Sigmoid colon (tissue), 4 donors: Measurements from ENCODE around the gene KCNQ4.

Source experiments
- EP300 ChIP-seq, 4 donors: sonication (generic); formaldehyde crosslinking; IDR thresholded peaks; one replicate each; pipeline ENCODE4 v1.6.1; 2017; ENCODE audit warnings: antibody characterized with exemption in 4 of 4
- POLR2A ChIP-seq, 2 donors: fragments of 450-650 bp; IDR thresholded peaks; one replicate each; pipeline ENCODE4 v1.6.1; 2016; ENCODE audit warnings: antibody characterized with exemption in 2 of 2, mild to moderate bottlenecking in 2 of 2, moderate library complexity in 2 of 2
- POLR2AphosphoS5 ChIP-seq, 4 donors: sonication (generic); formaldehyde crosslinking; IDR thresholded peaks; one replicate each; pipeline ENCODE4 v1.6.1; 2017; ENCODE audit warnings: antibody characterized with exemption in 4 of 4
- TF ChIP-seq, protein P1 (sequence below), 4 experiments: fragments of 450-650 bp in 3 of 4; fragments of 200-600 bp in 1 of 4; IDR thresholded peaks; one replicate each; pipeline ENCODE4 v1.5.1; 2016 to 2019; ENCODE audit warnings: antibody characterized with exemption in 4 of 4, mild to moderate bottlenecking in 3 of 4, moderate library complexity in 2 of 4

- TF ChIP-seq, protein P1, sequence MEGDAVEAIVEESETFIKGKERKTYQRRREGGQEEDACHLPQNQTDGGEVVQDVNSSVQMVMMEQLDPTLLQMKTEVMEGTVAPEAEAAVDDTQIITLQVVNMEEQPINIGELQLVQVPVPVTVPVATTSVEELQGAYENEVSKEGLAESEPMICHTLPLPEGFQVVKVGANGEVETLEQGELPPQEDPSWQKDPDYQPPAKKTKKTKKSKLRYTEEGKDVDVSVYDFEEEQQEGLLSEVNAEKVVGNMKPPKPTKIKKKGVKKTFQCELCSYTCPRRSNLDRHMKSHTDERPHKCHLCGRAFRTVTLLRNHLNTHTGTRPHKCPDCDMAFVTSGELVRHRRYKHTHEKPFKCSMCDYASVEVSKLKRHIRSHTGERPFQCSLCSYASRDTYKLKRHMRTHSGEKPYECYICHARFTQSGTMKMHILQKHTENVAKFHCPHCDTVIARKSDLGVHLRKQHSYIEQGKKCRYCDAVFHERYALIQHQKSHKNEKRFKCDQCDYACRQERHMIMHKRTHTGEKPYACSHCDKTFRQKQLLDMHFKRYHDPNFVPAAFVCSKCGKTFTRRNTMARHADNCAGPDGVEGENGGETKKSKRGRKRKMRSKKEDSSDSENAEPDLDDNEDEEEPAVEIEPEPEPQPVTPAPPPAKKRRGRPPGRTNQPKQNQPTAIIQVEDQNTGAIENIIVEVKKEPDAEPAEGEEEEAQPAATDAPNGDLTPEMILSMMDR (IDR thresholded peaks at IDR 0.05) = no peak
- TF ChIP-seq POLR2A (IDR thresholded peaks at IDR 0.05) (no peak), EP300 (IDR thresholded peaks at IDR 0.05) (no peak), POLR2AphosphoS5 (IDR thresholded peaks at IDR 0.05) (no peak)
These were observed 18.1 kb downstream of the KCNQ4 start for GRCh38 chr1:40801742-40802077.
